Peyer's patch (tissue), 4 donors: ENCODE results near the gene TAF1C.

ENCODE experiments used
- CTCF ChIP-seq, 6 experiments: fragments of 450-650 bp in 4 of 6; fragments of 200-600 bp in 2 of 6; sonication (generic) in 1 of 6; IDR thresholded peaks; one replicate each; pipeline ENCODE4 v1.5.1; 2017 to 2019; ENCODE audit warnings: antibody characterized with exemption in 6 of 6, mild to moderate bottlenecking in 3 of 6, moderate library complexity in 1 of 6
- POLR2A ChIP-seq, 2 donors: fragments of 450-650 bp; IDR thresholded peaks; one replicate each; pipeline ENCODE4 v1.5.1; 2017; ENCODE audit warnings: antibody characterized with exemption in 2 of 2, mild to moderate bottlenecking in 2 of 2, moderate library complexity in 2 of 2

DNA sequence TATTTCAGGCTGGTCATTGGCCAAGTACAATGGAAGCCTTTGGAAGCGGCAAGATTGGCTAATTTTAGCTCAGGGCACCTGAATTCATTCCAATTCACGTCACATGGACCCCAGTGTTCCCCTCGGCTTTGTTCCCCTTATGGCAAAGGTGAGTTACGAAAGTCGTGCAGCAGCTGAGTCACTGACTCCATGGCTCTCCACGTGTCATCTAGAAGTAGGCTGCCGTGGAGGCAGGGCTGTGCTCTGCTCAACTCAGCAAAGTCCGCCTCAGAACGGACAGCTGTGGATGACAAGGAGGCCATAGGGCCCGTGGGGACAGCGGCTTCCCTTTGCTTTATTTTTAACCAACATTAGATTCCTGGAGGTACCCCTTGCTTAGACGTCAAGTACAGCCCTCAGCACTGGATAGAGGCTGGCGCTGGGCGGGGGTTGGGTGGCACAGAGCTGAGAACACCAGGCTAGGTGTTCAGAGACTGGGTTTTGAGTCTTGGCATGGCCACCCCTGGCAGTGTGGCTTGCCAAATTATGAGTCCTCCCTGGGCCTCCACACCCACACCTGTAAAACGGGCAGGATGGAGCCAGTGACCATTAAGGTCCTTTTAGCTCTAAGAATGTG is 27.7 kb upstream of the TAF1C start:
- TF ChIP-seq CTCF (IDR thresholded peaks at IDR 0.05) (no peak), POLR2A (IDR thresholded peaks at IDR 0.05) (no peak)
